Measurements from ENCODE around the gene DPPA4.

Gene DPPA4

DNA sequence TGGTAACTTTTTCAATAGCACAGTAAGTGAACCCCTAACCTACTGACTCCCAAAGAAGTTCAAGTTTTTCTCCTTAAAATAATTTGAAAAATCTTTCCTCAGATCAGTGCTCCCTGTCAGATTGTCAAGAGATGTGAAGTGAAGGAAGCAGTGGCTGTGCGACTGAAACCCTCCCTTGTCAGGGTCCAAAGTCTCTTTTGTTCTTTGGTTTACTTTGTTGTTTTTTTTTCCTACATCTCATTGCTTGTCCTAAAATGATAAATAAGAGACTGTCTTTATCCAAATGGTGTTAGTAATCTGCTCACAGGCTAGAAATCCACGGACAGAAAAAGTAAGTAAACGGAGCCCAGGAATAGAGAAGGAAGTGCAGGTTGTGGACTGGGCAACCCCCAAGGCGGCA, 976 bp upstream of the DPPA4 start:
- DNase-seq (ENCODE audit: low spot score) = no peak

DNA sequence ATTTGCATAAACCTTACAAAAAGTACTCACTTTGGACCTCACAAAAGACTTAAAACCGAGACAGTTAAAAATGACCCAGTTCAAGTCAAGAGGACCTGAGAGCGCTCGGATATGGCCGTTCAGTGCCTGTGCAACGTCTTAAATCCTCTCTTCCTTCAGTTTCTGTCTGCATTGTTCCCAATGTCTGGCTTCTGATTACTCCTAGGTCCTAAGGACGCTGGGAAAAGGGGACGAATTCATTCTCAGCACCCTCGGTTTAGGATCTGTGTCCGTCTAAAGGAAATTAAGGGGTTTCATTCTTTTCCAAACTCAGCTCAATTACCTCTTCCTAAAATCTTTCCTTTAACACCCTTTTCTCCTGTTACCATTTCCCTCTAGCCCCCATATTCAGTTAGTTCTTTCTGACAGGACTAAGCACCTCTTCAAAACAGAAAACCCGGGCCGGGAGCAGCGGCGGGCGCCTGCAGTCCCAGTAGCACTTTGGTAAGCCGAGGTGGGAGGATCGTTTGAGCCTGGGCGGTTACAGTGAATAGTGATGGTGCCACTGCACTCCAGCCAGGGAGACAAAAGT, 970 bp downstream of the DPPA4 start:
- DNase-seq (ENCODE audit: low spot score) = no peak

DNA sequence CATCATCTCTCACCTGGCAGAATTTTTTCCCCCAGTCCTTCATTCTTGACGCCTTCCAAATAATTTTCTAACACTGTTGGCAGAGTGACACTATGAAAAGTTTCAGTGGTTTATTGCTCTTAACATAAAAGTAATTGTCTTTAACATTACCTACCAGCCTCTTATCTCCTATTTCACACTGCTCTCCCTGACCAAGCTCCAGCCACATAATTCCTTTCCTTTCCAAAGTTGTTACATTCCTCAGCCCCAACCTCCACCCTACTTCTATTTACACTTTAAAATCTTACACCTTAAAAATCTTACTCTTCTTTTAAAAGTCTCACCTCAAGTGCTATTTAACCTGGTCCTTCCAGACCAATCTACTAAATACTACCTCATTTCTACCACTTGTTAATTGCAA, 2.8 kb downstream of the DPPA4 start:
- DNase-seq (ENCODE audit: low spot score) = no peak

DNA sequence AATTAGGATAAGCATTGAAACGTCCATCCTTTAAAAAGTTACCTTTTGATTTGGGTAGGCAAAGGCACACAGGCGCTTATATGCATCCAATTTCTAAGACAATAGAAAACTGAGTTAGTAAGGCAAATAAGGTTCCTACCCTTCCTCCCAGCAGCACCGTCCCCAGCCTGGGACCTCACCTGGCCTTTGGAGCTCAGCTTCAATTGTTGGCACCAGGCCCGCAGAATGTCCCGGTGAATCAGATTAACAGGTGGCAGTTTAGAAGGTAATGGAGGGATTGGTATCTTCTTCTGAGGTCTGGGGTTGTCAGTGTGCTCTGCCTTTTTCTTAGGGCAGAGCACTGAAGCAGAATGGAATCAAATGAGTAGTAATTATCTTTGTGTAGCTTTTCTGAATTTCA, 5.7 kb downstream of the DPPA4 start:
- no peak for DNase-seq (ENCODE audit: low spot score)

DNA sequence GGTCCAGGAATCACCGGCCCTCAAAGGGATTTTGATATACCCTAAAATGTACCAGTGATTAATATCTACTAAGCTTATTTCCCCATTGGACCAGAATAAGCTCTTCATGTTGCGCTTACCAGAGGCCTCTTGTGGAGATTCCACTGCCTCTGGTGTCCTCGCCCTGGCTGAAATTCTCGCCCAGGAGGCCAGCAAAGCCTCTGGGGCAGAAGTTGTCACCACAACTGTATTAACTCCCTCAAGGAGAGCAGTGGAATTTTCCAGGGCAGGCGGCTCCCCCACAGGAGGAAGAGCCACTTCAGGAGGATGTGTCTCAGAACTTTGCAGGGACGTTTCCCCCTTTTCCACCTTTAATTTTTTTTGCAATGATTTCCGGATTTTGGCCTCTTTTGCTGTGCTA, 6.9 kb downstream of the DPPA4 start:
- no peak for DNase-seq (ENCODE audit: low spot score)

DNA sequence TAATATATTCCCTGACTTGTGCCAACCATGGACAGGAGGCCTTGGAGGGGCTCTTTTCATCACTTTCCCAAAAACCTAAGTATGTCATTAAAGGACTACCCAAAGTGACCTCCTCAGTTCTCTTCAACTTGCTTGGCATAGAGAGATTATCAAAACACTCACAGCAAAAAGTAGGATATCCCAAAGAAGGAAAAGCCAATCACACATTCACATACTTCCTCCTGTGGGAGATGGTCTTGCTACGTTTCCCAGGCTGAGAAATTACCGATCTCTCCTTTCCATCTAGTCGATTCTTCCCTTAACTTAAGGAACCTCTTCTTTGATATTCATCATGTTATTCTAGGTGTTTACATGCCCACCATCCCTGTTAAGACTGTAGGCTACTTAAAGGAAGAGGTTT, 9.1 kb downstream of the DPPA4 start:
- DNase-seq (ENCODE audit: low spot score) = no peak

DNA sequence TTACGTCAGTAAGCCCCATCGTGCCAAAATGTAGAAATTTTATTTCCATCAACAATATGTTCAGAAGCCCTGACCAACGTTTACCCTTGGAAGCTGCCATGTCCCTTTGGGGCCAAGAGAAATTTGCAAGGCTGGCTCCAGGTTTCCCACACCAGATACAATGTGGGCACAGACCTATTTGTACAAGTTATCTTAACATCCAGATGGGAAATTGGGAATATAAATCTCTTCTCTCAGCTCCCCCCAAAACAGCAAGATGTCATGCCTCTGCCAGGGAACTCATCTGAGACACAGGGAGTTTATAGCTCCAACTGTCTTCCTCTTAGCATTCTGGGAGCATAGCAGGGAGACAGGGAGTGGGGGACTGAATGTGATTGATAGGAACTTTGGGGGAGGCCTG, 11.7 kb downstream of the DPPA4 start:
- DNase-seq (ENCODE audit: low spot score) = no peak

DNA sequence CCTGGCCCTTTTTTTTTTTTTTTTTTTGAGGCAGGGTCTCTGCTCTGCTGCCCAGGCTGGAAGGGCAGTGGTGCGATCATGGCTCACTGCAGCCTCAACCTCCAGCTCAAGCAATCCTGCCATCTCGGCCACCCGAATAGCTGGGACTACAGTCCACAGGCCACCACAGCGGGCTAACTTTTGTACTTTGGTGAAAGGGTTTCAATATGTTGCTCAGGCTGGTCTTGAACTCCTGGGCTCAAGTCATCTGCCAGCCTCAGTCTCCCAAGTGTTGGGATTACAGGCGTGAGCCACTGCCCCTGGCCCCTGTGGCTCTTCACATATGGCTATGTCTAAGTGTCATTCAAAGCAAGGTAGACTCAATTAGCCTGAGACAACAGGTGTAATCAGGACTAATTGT, 12.2 kb downstream of the DPPA4 start:
- no peak for DNase-seq (ENCODE audit: low spot score)

DNA sequence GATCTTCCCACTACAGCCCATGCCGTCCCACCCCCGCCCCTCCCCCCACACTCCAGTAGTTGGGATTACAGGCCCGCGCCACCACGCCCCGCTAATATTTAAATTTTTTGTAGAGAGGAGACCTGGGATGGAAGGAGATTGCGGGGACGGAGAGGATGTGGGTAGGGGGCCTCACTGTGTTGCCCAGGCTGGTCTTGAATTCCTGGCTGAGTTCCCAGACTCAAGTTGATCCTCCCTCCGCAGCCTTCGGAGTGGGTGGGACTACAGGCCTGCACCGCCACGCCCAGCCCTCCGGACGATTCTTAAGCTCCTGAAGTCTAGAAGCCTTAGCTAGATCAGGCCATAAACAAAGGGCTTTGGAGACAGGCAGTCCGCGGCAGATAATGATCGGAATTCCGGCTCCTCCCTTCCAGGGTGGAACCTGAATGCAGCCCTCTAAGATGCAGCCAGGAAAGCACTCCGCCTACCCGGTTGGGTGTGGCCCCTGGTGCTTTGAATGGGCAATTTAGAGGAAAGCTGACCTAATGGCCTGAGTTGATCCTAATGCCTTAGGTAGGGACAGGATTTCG, 21.1 kb downstream of the DPPA4 start, which contains the start of gene DPPA2:
Gene DPPA2 (minus strand): TSS at position 356 of the 569 bp plus-strand sequence. CDS start 1,975 bp downstream, outside the sequence.
- no peak for DNase-seq (ENCODE audit: low spot score)

DNA sequence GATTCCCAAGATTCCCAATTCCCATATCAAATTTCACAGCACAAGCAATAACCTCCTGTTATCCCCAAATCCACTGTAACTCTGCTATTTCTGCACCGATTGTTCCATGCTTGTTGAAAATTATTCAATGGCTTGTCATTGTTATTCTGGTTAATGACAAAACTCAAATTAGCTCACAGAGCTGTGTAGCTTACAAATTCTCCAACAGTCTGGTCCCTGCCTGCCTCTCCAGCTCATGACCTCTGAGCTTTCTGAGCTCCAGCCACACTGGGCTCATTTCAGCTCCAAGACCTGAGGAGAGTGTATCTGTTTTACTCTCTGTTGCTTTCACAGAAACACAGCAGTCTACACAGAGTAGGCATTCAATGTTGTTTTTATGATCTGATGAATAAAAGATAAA, 24.3 kb downstream of the DPPA4 start:
- DNase-seq (ENCODE audit: low spot score) = no peak

DNA sequence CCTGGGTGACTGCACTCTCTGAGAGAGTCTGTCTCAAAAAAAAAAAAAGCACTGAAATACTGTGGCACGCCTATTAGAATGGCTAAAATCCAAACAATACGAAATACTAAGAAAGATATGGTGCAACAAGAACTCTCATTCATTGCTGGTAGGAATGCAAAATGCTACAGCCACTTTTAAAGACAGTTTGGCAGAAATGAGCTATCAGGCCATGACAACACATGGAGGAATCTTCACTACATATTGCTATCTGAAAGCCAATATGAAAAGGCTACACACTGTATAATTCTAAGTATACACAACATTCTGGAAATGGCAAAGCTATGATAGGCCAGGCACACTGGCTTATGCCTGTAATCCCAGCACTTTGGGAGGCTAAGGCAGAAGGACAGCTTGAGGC, 39.9 kb downstream of the DPPA4 start:
- no peak for DNase-seq (ENCODE audit: low spot score)

DNA sequence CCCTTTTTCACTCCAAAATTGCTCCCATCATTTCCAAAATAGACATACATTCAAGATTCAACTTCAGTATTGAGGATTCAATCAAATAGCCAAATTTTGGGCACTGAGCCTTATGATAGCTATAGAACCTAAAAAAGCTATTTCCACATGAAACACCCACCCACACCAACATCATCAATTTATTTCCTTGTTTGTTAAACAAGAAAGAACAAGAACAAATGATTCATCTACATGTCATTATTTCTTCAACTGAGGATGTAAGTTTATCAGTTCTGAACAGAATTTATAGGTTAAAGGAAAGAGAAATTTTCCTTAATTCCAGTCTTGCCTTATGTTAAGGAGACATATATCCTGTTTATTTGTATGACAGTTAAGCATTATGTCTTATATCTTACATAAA, 53.3 kb downstream of the DPPA4 start:
- DNase-seq (ENCODE audit: low spot score) = no peak

DNA sequence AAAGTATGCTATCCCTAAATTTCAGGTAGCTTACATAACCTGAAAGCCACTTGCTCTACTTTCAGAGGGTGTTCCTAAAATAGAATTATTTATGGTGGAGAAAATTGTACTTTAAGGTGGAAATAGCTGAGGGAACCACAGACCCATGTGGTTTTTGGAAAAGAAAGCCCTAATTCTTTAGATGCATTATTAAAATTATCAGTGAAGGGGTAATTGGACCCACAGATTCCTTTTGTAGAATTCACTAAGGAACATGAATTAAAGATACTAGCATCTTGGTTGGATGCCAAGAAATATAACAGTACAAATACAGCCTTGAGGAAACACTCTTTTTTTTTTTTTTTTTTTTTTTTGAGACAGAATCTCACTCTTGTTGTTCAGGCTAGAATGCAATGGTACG, 58.8 kb downstream of the DPPA4 start:
- DNase-seq (ENCODE audit: low spot score) = no peak

DNA sequence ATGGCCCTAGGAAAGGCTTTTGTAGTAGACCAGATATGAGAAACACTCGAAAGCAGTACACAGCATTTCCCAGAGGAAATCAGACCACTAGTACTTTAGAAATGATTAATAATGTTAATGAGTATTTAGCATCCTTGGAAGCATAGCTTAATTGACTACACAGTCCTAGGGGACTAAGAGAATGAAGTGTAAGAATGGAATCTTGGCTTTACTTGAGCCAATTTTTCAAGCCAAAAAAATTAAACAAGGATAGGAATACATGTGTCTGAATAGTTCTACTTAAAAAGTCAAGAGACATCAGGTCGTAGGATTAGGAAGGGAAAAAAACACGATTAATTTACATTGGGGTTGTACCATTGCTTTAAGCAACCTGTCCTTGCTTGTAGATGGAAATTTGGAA, 59.2 kb downstream of the DPPA4 start:
- DNase-seq (ENCODE audit: low spot score) = no peak
